GM23338 (cell line): ENCODE data around the gene RNFT2. TPM values are rescaled to one million over a fixed set of nuclear protein-coding genes. Genes with fewer than 3 reads are reported as not detected.

Experiments
- ATAC-seq: fragments of 200-7000 bp; cut with Tn5 transposase; 3 replicates; pipeline ENCODE4 v1.9.1; 2020
- DNase-seq: peaks from one replicate; pipeline ENCODE4 v3.0.0-alpha.2; 2015; ENCODE audit warnings: low spot score
- H2AFZ ChIP-seq: fragments of 200-600 bp; sonication (generic); 2 replicates; pipeline ENCODE4 v1.8.0; 2016; ENCODE audit warnings: antibody characterized with exemption, mild to moderate bottlenecking, moderate library complexity
- H3F3A ChIP-seq: fragments of 200-600 bp; sonication (generic); replicated peaks from 2 replicates; pipeline ENCODE4 v1.8.0; 2017; ENCODE audit warnings: antibody characterized with exemption, mixed run types, low read depth
- H3K27ac ChIP-seq: fragments of 200-600 bp; sonication (generic); 2 replicates; pipeline ENCODE4 v1.6.1; 2016; ENCODE audit warnings: low read depth
- H3K27me3 ChIP-seq: fragments of 200-600 bp; sonication (generic); 2 replicates; pipeline ENCODE4 v1.8.0; 2016; ENCODE audit warnings: mild to moderate bottlenecking, mixed run types, moderate library complexity; ENCODE audit not compliant: insufficient read depth
- H3K36me3 ChIP-seq: fragments of 200-600 bp; sonication (generic); 2 replicates; pipeline ENCODE4 v1.8.0; 2016; ENCODE audit warnings: mild to moderate bottlenecking; ENCODE audit not compliant: insufficient read depth
- H3K4me1 ChIP-seq: fragments of 200-600 bp; sonication (generic); 2 replicates; pipeline ENCODE4 v1.8.0; 2016; ENCODE audit warnings: mild to moderate bottlenecking, moderate library complexity; ENCODE audit not compliant: insufficient read depth
- H3K4me2 ChIP-seq: fragments of 200-600 bp; sonication (generic); 2 replicates; pipeline ENCODE4 v1.7.1; 2017; ENCODE audit warnings: mixed run types
- H3K4me3 ChIP-seq: fragments of 200-600 bp; sonication (generic); 2 replicates; pipeline ENCODE4 v1.6.1; 2016; ENCODE audit warnings: mixed run types
- H3K79me2 ChIP-seq: fragments of 200-600 bp; sonication (generic); replicated peaks from 2 replicates; pipeline ENCODE4 v1.8.0; 2017; ENCODE audit warnings: mild to moderate bottlenecking; ENCODE audit not compliant: insufficient read depth
- H3K9me2 ChIP-seq: fragments of 200-600 bp; sonication (generic); 2 replicates; pipeline ENCODE4 v1.8.0; 2017; ENCODE audit not compliant: insufficient read depth
- H4K20me1 ChIP-seq: fragments of 200-600 bp; sonication (generic); replicated peaks from 2 replicates; pipeline ENCODE4 v1.8.0; 2017; ENCODE audit warnings: mild to moderate bottlenecking; ENCODE audit not compliant: insufficient read depth
- H3K27ac Mint-ChIP-seq: 2 replicates; pipeline ENCODE4 v1.8.0; 2020; ENCODE audit warnings: inconsistent platforms, mild to moderate bottlenecking, moderate library complexity, mixed read lengths
- H3K27me3 Mint-ChIP-seq: 3 replicates; pipeline ENCODE4 v1.8.0; 2022; ENCODE audit warnings: low read depth, mild to moderate bottlenecking, moderate library complexity, mixed read lengths, inconsistent platforms; ENCODE audit not compliant: insufficient read depth, poor library complexity
- H3K36me3 Mint-ChIP-seq: 3 replicates; pipeline ENCODE4 v1.8.0; 2021; ENCODE audit warnings: low read depth, mild to moderate bottlenecking, inconsistent platforms, moderate library complexity, mixed read lengths
- H3K4me1 Mint-ChIP-seq: 3 replicates; pipeline ENCODE4 v1.8.0; 2020; ENCODE audit warnings: mild to moderate bottlenecking, inconsistent platforms, mixed read lengths
- H3K4me3 Mint-ChIP-seq: 3 replicates; pipeline ENCODE4 v1.8.0; 2021; ENCODE audit warnings: moderate library complexity, mild to moderate bottlenecking, inconsistent platforms, mixed read lengths
- H3K9me3 Mint-ChIP-seq: 3 replicates; pipeline ENCODE4 v1.8.0; 2020; ENCODE audit warnings: moderate library complexity, mild to moderate bottlenecking, inconsistent platforms, mixed read lengths
- CREB1 ChIP-seq: fragments of 250-450 bp; sonication (Bioruptor Pico); IDR thresholded peaks from 2 replicates; pipeline ENCODE4 v1.5.0; 2020; ENCODE audit warnings: low read depth, mild to moderate bottlenecking, moderate library complexity
- CTCF ChIP-seq, 2 experiments: fragments of 200-600 bp in 1 of 2; sonication (generic) in 1 of 2; conservative IDR thresholded peaks; 2 replicates each; pipeline versions ENCODE4 v1.5.1 to v1.6.1; 2016 to 2017; ENCODE audit warnings: antibody characterized with exemption in 2 of 2, low read depth in 2 of 2, mild to moderate bottlenecking in 2 of 2, moderate library complexity in 1 of 2
- EZH2phosphoT487 ChIP-seq: fragments of 200-600 bp; sonication (generic); IDR thresholded peaks from one replicate; pipeline ENCODE4 v1.8.1; 2018; ENCODE audit warnings: antibody characterized with exemption; ENCODE audit not compliant: unreplicated experiment
- ZNF331 ChIP-seq: fragments of 250-450 bp; sonication (Bioruptor Pico); IDR thresholded peaks from 2 replicates; pipeline ENCODE4 v1.5.0; 2020; ENCODE audit warnings: low read depth, mild to moderate bottlenecking, moderate library complexity
- ZNF462 ChIP-seq: fragments of 250-450 bp; sonication (Bioruptor Pico); IDR thresholded peaks from 2 replicates; pipeline ENCODE4 v1.5.0; 2020; ENCODE audit warnings: mild to moderate bottlenecking, moderate library complexity
- polyA plus RNA-seq: library from polyadenylated mRNA; unstranded; fragments of >200 nt; fragmentation: Nextera tagmentation; extraction: Ambion mirVana; gene quantifications from 2 replicates; pipeline ENCODE4 v1.2.1, GENCODE V29; 2016
- total RNA-seq: library from RNA; depleted of rRNA; stranded (reverse); fragments of >200 nt; shearing (Covaris generic); gene quantifications from 2 replicates; pipeline ENCODE4 v1.2.3, GENCODE V29; 2014

RNFT2 gene
- total and polyA plus RNA-seq, 2 experiments from 2014 or later, result 19.3 to 22.9 TPM

- TF ChIP-seq ZNF462, result no peak
- TF ChIP-seq EZH2phosphoT487, result no peak
- TF ChIP-seq CTCF (conservative IDR thresholded peaks at IDR 0.05; ENCODE audit: low read depth in 2 of 2), result no peak
- no peak for TF ChIP-seq ZNF331 (CRISPR knock-in tag)
These were observed 52.0 kb downstream of the RNFT2 start (continued) for GRCh38 chr12:116790066-116790465.

- H3K4me3 ChIP-seq, result no peak overlapping the region
- no peaks in the 10 kb centered on the region for H3K36me3 ChIP-seq
- Mint-ChIP-seq H3K36me3 (peaks cover 21% of the 10 kb centered on the region), H3K4me1 (no peaks in the 10 kb centered on the region), H3K4me3 (no peak overlapping the region), H3K27me3 (peaks cover 2% of the 10 kb centered on the region), H3K27ac (peak overlapping the region; percentile 56; the same call in 1 of the 2 replicates), H3K9me3 (no peaks in the 10 kb centered on the region)
- H3K4me2 ChIP-seq, result no peak overlapping the region
- ATAC-seq, result no peak
- H3K27ac ChIP-seq, result no peak overlapping the region
- no peaks in the 10 kb centered on the region for H3K27me3 ChIP-seq
- DNase-seq, result no peak
- H3K9me2 ChIP-seq, result no peaks in the 10 kb centered on the region
- H3K79me2 ChIP-seq, result no peaks in the 10 kb centered on the region
- no peaks in the 10 kb centered on the region for H3K4me1 ChIP-seq
- no peak overlapping the region for H2AFZ ChIP-seq
- no peaks in the 10 kb centered on the region for H4K20me1 ChIP-seq
- H3F3A ChIP-seq, result no peaks in the 10 kb centered on the region
- TF ChIP-seq CREB1 (CRISPR knock-in tag) (no peak), ZNF331 (CRISPR knock-in tag) (no peak), ZNF462 (no peak), EZH2phosphoT487 (no peak)
These were observed 54.3 kb downstream of the RNFT2 start for GRCh38 chr12:116792403-116792802.
